ENCODE results near the gene PPBP.

Gene PPBP

DNA sequence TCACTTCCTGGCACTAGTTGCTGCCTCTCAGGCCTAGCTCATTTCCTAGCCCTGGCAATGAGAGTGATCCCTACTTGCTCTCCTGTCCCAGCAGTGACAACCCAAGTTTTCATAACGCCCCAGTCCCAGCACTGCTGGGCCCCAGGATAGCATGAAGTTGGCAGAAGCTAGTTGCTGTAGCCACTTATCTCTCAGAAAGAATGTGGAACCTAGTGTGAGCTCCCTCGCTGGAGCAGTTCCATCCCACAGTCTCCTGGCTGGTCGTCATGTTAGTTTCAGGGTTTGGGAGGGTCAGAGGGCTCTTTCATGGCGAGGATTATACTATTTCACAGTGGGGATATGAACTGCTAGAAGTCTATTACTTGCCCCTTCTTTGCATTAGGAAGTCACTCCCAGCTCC is 11.3 kb downstream of the PPBP start:
- Histone ChIP-seq H3K9ac (ENCODE audit: low read length) (no peak overlapping the region), H3K27me3 (ENCODE audit: low read length) (no peaks in the 10 kb centered on the region), H3K4me3 (ENCODE audit: insufficient read depth, low read length, poor library complexity, severe bottlenecking) (no peak overlapping the region), H4K20me1 (ENCODE audit: low read depth, low read length) (no peaks in the 10 kb centered on the region), H3K4me2 (ENCODE audit: low read depth, low read length, poor library complexity, severe bottlenecking) (no peak overlapping the region), H3K9me3 (ENCODE audit: insufficient read depth, low read length) (no peaks in the 10 kb centered on the region), H2AFZ (ENCODE audit: low read depth, low read length, severe bottlenecking) (no peak overlapping the region), H3K9me2 (replicated peaks; ENCODE audit: insufficient read depth, low read length) (no peaks in the 10 kb centered on the region), H3K36me3 (ENCODE audit: low read length) (no peaks in the 10 kb centered on the region), H3K79me2 (ENCODE audit: insufficient read depth, low read length) (no peaks in the 10 kb centered on the region), H3F3A (ENCODE audit: insufficient read depth) (no peaks in the 10 kb centered on the region), H3K27ac (ENCODE audit: low read depth, low read length) (no peak overlapping the region)
- TF ChIP-seq, protein P1, sequence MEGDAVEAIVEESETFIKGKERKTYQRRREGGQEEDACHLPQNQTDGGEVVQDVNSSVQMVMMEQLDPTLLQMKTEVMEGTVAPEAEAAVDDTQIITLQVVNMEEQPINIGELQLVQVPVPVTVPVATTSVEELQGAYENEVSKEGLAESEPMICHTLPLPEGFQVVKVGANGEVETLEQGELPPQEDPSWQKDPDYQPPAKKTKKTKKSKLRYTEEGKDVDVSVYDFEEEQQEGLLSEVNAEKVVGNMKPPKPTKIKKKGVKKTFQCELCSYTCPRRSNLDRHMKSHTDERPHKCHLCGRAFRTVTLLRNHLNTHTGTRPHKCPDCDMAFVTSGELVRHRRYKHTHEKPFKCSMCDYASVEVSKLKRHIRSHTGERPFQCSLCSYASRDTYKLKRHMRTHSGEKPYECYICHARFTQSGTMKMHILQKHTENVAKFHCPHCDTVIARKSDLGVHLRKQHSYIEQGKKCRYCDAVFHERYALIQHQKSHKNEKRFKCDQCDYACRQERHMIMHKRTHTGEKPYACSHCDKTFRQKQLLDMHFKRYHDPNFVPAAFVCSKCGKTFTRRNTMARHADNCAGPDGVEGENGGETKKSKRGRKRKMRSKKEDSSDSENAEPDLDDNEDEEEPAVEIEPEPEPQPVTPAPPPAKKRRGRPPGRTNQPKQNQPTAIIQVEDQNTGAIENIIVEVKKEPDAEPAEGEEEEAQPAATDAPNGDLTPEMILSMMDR (IDR thresholded peaks at IDR 0.05; ENCODE audit: insufficient read depth, low read length, poor library complexity, severe bottlenecking) = no peak
- no peak for TF ChIP-seq EZH2phosphoT487 (conservative IDR thresholded peaks at IDR 0.05; ENCODE audit: low read length)

DNA sequence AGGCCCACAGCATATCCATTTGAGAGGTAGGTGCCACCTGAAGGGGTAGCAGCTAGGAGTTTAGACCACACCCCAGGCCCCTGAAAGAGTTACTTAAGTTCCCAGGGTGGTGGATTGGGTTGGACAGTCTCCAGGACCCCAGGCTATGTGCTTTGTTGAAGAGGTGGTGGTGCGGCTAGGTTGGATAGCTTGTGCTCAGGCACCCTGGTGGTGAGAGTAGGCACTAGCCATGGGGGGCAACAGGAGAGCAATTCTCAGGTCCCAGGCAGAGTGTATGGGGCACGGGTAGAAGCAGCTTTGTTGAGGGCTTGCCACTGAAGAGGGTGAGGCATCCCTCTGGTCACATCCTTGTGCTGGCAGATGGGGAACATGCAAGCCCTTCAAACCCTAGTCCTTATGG is 11.8 kb downstream of the PPBP start:
- Histone ChIP-seq H3K36me3 (ENCODE audit: low read length) (no peaks in the 10 kb centered on the region), H3K4me2 (ENCODE audit: low read depth, low read length, poor library complexity, severe bottlenecking) (no peak overlapping the region), H4K20me1 (ENCODE audit: low read depth, low read length) (no peaks in the 10 kb centered on the region), H3F3A (ENCODE audit: insufficient read depth) (no peaks in the 10 kb centered on the region), H3K4me3 (ENCODE audit: insufficient read depth, low read length, poor library complexity, severe bottlenecking) (no peak overlapping the region), H3K9me3 (ENCODE audit: insufficient read depth, low read length) (no peaks in the 10 kb centered on the region), H3K79me2 (ENCODE audit: insufficient read depth, low read length) (no peaks in the 10 kb centered on the region), H3K9me2 (replicated peaks; ENCODE audit: insufficient read depth, low read length) (no peaks in the 10 kb centered on the region), H2AFZ (ENCODE audit: low read depth, low read length, severe bottlenecking) (no peak overlapping the region), H3K9ac (ENCODE audit: low read length) (no peak overlapping the region), H3K27ac (ENCODE audit: low read depth, low read length) (no peak overlapping the region), H3K27me3 (ENCODE audit: low read length) (no peaks in the 10 kb centered on the region)
- TF ChIP-seq EZH2phosphoT487 (conservative IDR thresholded peaks at IDR 0.05; ENCODE audit: low read length) = no peak
- TF ChIP-seq, protein P1 (IDR thresholded peaks at IDR 0.05; ENCODE audit: insufficient read depth, low read length, poor library complexity, severe bottlenecking) = no peak

DNA sequence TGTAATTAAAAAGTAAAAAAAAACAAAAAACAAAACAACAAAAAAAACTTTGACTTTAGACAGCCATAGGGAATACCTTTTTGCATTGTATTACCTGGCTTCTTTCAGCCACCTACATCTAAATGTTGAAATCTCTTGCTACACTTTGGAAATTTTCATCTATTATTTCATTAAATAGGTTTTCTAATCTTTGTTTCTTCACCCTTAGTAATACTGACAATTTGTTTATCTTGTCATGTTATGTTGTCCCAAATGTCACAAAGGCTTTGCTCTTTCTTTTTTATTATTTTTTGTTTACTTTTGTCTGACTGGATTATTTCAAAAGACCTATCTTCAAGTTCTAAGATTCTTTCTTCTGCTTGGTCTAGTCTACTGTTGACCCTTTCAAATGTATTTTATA is 13.6 kb downstream of the PPBP start:
- no peaks in the 10 kb centered on the region for H3K9me2 ChIP-seq (replicated peaks; ENCODE audit: insufficient read depth, low read length)
- no peak overlapping the region for H3K4me3 ChIP-seq (ENCODE audit: insufficient read depth, low read length, poor library complexity, severe bottlenecking)
- H3F3A ChIP-seq (ENCODE audit: insufficient read depth) = no peaks in the 10 kb centered on the region
- no peaks in the 10 kb centered on the region for H3K9me3 ChIP-seq (ENCODE audit: insufficient read depth, low read length)
- no peaks in the 10 kb centered on the region for H3K36me3 ChIP-seq (ENCODE audit: low read length)
- H3K79me2 ChIP-seq (ENCODE audit: insufficient read depth, low read length) = no peaks in the 10 kb centered on the region
- no peak overlapping the region for H3K27ac ChIP-seq (ENCODE audit: low read depth, low read length)
- H3K4me2 ChIP-seq (ENCODE audit: low read depth, low read length, poor library complexity, severe bottlenecking) = no peak overlapping the region
- no peak overlapping the region for H3K9ac ChIP-seq (ENCODE audit: low read length)
- no peak overlapping the region for H2AFZ ChIP-seq (ENCODE audit: low read depth, low read length, severe bottlenecking)
- no peaks in the 10 kb centered on the region for H3K27me3 ChIP-seq (ENCODE audit: low read length)
- no peaks in the 10 kb centered on the region for H4K20me1 ChIP-seq (ENCODE audit: low read depth, low read length)
- TF ChIP-seq, protein P1 (IDR thresholded peaks at IDR 0.05; ENCODE audit: insufficient read depth, low read length, poor library complexity, severe bottlenecking) = no peak
- no peak for TF ChIP-seq EZH2phosphoT487 (conservative IDR thresholded peaks at IDR 0.05; ENCODE audit: low read length)
